SK-N-SH treated with all-trans-retinoic acid at 6 μM for 48 hours (cell line): ENCODE measurements around the gene AIG1.

Experiments used
- CSDC2 ChIP-seq: fragments of 250-450 bp; sonication (Bioruptor Pico); IDR thresholded peaks from 2 replicates; pipeline ENCODE4 v1.5.0; 2020; ENCODE audit warnings: mild to moderate bottlenecking, moderate library complexity
- TCF4 ChIP-seq: fragments of 250-450 bp; sonication (Bioruptor Pico); IDR thresholded peaks from 2 replicates; pipeline ENCODE4 v1.8.0; 2021; ENCODE audit warnings: mild to moderate bottlenecking, moderate library complexity, borderline replicate concordance

DNA sequence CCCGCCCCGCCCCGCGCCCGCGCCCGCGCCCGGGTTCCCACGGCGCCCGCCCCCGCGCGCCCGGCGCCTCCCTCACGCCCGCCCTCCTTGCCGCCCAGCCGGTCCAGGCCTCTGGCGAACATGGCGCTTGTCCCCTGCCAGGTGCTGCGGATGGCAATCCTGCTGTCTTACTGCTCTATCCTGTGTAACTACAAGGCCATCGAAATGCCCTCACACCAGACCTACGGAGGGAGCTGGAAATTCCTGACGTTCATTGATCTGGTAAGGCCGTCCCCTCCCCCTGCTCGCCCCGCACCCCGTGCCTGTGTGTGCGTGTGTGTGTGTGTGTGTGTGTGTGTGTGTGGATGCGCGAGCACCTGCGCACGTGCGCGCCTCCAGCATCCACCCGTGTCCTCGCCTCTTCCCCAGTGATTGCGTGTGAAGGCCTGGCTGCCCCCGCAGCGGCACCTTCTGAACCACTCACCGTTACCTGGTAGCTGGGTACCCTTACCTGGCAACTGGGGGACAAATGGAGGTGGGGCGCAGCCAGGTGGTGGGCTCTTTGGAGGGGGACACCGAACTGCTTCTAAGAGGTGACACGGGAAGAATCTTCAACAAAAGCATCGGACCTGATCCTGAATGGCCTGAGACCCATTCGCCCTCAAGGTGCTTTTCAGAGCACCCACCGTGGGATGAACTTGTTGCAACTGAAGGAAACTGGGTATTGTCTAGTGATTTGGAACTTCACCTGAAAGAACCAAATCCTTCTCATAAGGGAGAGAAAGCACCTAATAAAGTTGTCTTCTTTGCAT, at the start of gene AIG1:
- TF ChIP-seq CSDC2 = 0 out of 2 replicates have a peak, but pooled peaks have one; percentile 13
- TF ChIP-seq TCF4 (CRISPR knock-in tag) = no peak
